CD4-positive, alpha-beta T cell treated with Interleukin-4 for 4 hours (primary cell): ENCODE measurements around the gene SLC35F1.
"Not testable (repeated sequence)": the region's sequence is repeated elsewhere in the genome, so short reads cannot be mapped to it uniquely, and the experiment has no call there.

ENCODE experiments used
- DNase-seq: peaks from one replicate; pipeline ENCODE4 v3.0.0-alpha.2; 2020

Gene SLC35F1

GRCh38 chr6:118016532-118016931, 109.5 kb downstream of the SLC35F1 start:
- DNase-seq = no peak

- no peak for DNase-seq
These were observed 110.3 kb downstream of the SLC35F1 start for GRCh38 chr6:118017301-118017848.

GRCh38 chr6:118023771-118024170, 116.7 kb downstream of the SLC35F1 start:
- no peak for DNase-seq

- DNase-seq = no peak
These were observed 122.9 kb downstream of the SLC35F1 start for GRCh38 chr6:118029967-118030366.

GRCh38 chr6:118037479-118037878, 130.4 kb downstream of the SLC35F1 start:
- DNase-seq = not testable (repeated sequence)

GRCh38 chr6:118042855-118043254, 135.8 kb downstream of the SLC35F1 start:
- DNase-seq = no peak

- no peak for DNase-seq
These were observed 137.2 kb downstream of the SLC35F1 start for GRCh38 chr6:118044275-118044674.

GRCh38 chr6:118054082-118054481, 147.0 kb downstream of the SLC35F1 start:
- no peak for DNase-seq

GRCh38 chr6:118061666-118062065, 154.6 kb downstream of the SLC35F1 start:
- no peak for DNase-seq

GRCh38 chr6:118080547-118080946, 173.5 kb downstream of the SLC35F1 start:
- no peak for DNase-seq

GRCh38 chr6:118083711-118084110, 176.6 kb downstream of the SLC35F1 start:
- DNase-seq = no peak

GRCh38 chr6:118085665-118086064, 178.6 kb downstream of the SLC35F1 start:
- no peak for DNase-seq

- no peak for DNase-seq
These were observed 179.1 kb downstream of the SLC35F1 start for GRCh38 chr6:118086159-118086558.

GRCh38 chr6:118092086-118092485, 185.0 kb downstream of the SLC35F1 start:
- DNase-seq = no peak

- no peak for DNase-seq
These were observed 190.5 kb downstream of the SLC35F1 start for GRCh38 chr6:118097576-118097975.

- no peak for DNase-seq
These were observed 193.7 kb downstream of the SLC35F1 start for GRCh38 chr6:118100717-118101116.

GRCh38 chr6:118101220-118101619, 194.2 kb downstream of the SLC35F1 start:
- no peak for DNase-seq

GRCh38 chr6:118101831-118102345, 194.8 kb downstream of the SLC35F1 start:
- no peak for DNase-seq

- no peak for DNase-seq
These were observed 195.3 kb downstream of the SLC35F1 start for GRCh38 chr6:118102401-118102800.

- no peak for DNase-seq
These were observed 196.5 kb downstream of the SLC35F1 start for GRCh38 chr6:118103381-118104146.

- DNase-seq = no peak
These were observed 215.2 kb downstream of the SLC35F1 start for GRCh38 chr6:118122161-118122725.

GRCh38 chr6:118122801-118123200, 215.7 kb downstream of the SLC35F1 start:
- no peak for DNase-seq

GRCh38 chr6:118123503-118124037, 216.5 kb downstream of the SLC35F1 start:
- DNase-seq = no peak

GRCh38 chr6:118124851-118125250, 217.8 kb downstream of the SLC35F1 start:
- no peak for DNase-seq
